Heart right ventricle (tissue), 16 donors: ENCODE results near the gene CSRP3. TPM values are rescaled to one million over a fixed set of nuclear protein-coding genes. Genes with fewer than 3 reads are reported as not detected.
"Not testable (repeated sequence)": the region's sequence is repeated elsewhere in the genome, so short reads cannot be mapped to it uniquely, and the experiment has no call there.

ENCODE experiments used
- ATAC-seq, 8 donors: fragments of 200-7000 bp; cut with Tn5 transposase; one replicate each; pipeline ENCODE4 v1.9.1; 2020; ENCODE audit warnings: mild to moderate bottlenecking in 8 of 8, moderate library complexity in 8 of 8, moderate number of reproducible peaks in 1 of 8
- DNase-seq, 2 donors: peaks; one replicate each; pipeline ENCODE4 v3.0.0-alpha.2; 2020
- H3K27ac ChIP-seq, 10 donors: fragments of 200-600 bp; sonication (generic) in 2 of 10; one replicate each; pipeline versions ENCODE4 v1.5.0 to v1.8.0; 2020 to 2022; ENCODE audit warnings: mild to moderate bottlenecking in 3 of 10
- H3K27me3 ChIP-seq, 7 donors: fragments of 200-600 bp; one replicate each; pipeline ENCODE4 v1.8.0; 2021 to 2022; ENCODE audit warnings: mild to moderate bottlenecking in 2 of 7
- H3K36me3 ChIP-seq, 9 donors: fragments of 200-600 bp; sonication (generic) in 1 of 9; one replicate each; pipeline versions ENCODE4 v1.5.0 to v1.8.0; 2020 to 2022; ENCODE audit warnings: mild to moderate bottlenecking in 2 of 9
- H3K4me1 ChIP-seq, 9 donors: fragments of 200-600 bp; sonication (generic) in 1 of 9; one replicate each; pipeline versions ENCODE4 v1.5.0 to v1.8.0; 2020 to 2022; ENCODE audit warnings: mild to moderate bottlenecking in 4 of 9
- H3K4me3 ChIP-seq, 10 donors: fragments of 200-600 bp; sonication (generic) in 2 of 10; one replicate each; pipeline versions ENCODE4 v1.5.0 to v1.8.0; 2020 to 2022; ENCODE audit warnings: mild to moderate bottlenecking in 7 of 10, moderate library complexity in 2 of 10
- H3K9me3 ChIP-seq, 11 donors: fragments of 200-600 bp in 10 of 11; sonication (generic) in 2 of 11; one replicate each; pipeline versions ENCODE4 v1.5.0 to v1.8.0; 2013 to 2022; ENCODE audit warnings: mild to moderate bottlenecking in 2 of 11, control low read depth in 1 of 11, moderate library complexity in 1 of 11
- CTCF ChIP-seq, 9 donors: fragments of 200-600 bp; sonication (generic) in 2 of 9; IDR thresholded peaks; one replicate each; pipeline versions ENCODE4 v1.5.0 to v1.8.0; 2021 to 2022; ENCODE audit warnings: antibody characterized with exemption in 9 of 9, mild to moderate bottlenecking in 5 of 9, moderate library complexity in 1 of 9
- WGBS, 2 donors: extraction: QIAGEN DNeasy Blood & Tissue Kit; methylation state at CpG; one replicate each; pipeline ENCODE4 v1.1.7; 2013; ENCODE audit warnings: inconsistent platforms in 1 of 2; 5-methylcytosine and 5-hydroxymethylcytosine counted together
- intact Hi-C, 10 donors: fragments of 100-400 bp; cut with DNase I; formaldehyde crosslinking; loops; one replicate each; pipeline versions ENCODE4 v1.11.1 to v1.14.2; 2022
- polyA plus RNA-seq, 2 donors: library from polyadenylated mRNA; stranded (reverse); fragments of 200-250 nt; gene quantifications; one replicate each; pipeline ENCODE4 v1.2.3, GENCODE V29; 2013
- total RNA-seq, 10 donors: library from RNA; stranded (reverse); fragmentation: NEBNext Ultra II Directional in 3 of 10; extraction: Animal tissue kit (Norgen Biotek cat#: 25700) in 3 of 10; gene quantifications; one replicate each; pipeline versions ENCODE4 v1.2.1 to v1.2.4, GENCODE V29; 2021 to 2023
- donor health status: Arrhythmogenic right ventricular cardiomyopathy.
- donor health status: ischemic (EF 13 %, LVEDD 7.1; RV severe dilation, severe dysfunction).
- donor health status: healthy with polysubstance abuse.
- donor health status: DM: no; HTN: yes; CAD: no.
- donor health status: DM: no; HTN: no; CAD: no.
- donor health status: ischemic (EF 25% LVEDD 6.9; RV normal size, moderate dysfunction).
- donor health status: ischemic (EF 25% LVEDD 5.7; RV mildly dilated, moderate dysfunction).
- donor health status: healthy.
- donor health status: DM: yes; HTN: yes; CAD: no.
- donor health status: Ischemic cardiomyopathy.
- donor health status: ischemic (EF 35%, LVEDD 5.7; RV mildly dilated, moderate dysfunction).
- donor health status: nonischemic (EF 11% LVEDD 7.7; RV severe dilation, severe dysfunction).
- donor health status: DM: yes; HTN: yes; CAD: no.
- donor health status: PGD.
- donor health status: ischemic (EF 29% LVEDD 5.4; RV normal size, mild dysfunction).
- donor health status: nonischemic (EF 23%, LVEDD 6.1; RV moderate dilation, normal function).

The CSRP3 gene
- total and polyA plus RNA-seq, 12 donors, result 534 to 3,929 (median 2,209) TPM

GRCh38 chr11:19145319-19145718 is 56.5 kb downstream of the CSRP3 start:
- DNase-seq (no peak), ATAC-seq (no peak)
- no peaks in the 10 kb centered on the region for H3K27me3 ChIP-seq
- intact Hi-C loops, result no loop called here
- no peak overlapping the region for H3K4me3 ChIP-seq
- WGBS, 2 donors, result 64 to 66% methylated on average over 3 of the region's 3 CpGs
- H3K9me3 ChIP-seq, result no peaks in the 10 kb centered on the region
- H3K4me1 ChIP-seq, result no peaks in the 10 kb centered on the region
- H3K27ac ChIP-seq, result no peak overlapping the region
- no peak for TF ChIP-seq CTCF (IDR thresholded peaks at IDR 0.05)
- peaks cover 0 to 47% (median 0%) of the 10 kb centered on the region in 9 donors for H3K36me3 ChIP-seq

DNA sequence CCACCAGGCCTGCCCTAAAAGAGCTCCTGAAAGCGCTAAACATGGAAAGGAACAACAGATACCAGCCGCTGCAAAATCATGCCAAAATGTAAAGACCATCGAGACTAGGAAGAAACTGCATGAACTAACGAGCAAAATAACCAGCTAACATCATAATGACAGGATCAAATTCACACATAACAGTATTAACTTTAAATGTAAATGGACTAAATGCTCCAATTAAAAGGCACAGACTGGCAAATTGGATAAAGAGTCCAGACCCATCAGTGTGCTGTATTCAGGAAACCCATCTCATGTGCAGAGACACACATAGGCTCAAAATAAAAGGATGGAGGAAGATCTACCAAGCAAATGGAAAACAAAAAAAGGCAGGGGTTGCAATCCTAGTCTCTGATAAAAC is 64.9 kb downstream of the CSRP3 start:
- DNase-seq, H3K4me3 ChIP-seq, H3K36me3 ChIP-seq, intact Hi-C loops, ATAC-seq, H3K27ac ChIP-seq, H3K4me1 ChIP-seq, H3K27me3 ChIP-seq, H3K9me3 ChIP-seq: not testable (repeated sequence)
- WGBS, 2 donors, result 97 to 99% methylated on average over 4 of the region's 4 CpGs

DNA sequence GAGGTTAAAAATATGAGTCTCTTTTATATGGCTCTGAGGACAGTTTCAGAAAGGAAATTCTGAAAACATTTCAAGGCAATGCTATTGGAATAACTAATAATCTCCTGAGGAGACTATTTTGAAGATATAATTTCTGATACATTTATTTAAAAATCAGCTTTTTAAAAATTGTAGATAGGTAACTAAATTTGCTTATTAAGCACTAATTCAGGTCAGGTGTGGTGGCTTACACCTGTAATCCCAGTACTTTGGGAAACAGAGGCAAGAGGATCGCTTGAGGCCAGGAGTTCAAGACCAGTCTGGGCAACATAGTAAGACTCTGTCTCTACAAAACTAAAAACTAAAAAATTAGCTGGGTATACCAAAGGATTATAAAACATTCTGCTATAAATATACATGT is 67.8 kb downstream of the CSRP3 start:
- ATAC-seq (no peak), DNase-seq (no peak)
- intact Hi-C loops, result no loop called here
- WGBS, 2 donors, result 100% methylated on average over 1 of the region's 1 CpG
- Histone ChIP-seq H3K9me3 (peaks cover 0 to 19% (median 0%) of the 10 kb centered on the region in 11 donors), H3K27me3 (no peaks in the 10 kb centered on the region), H3K4me1 (no peaks in the 10 kb centered on the region), H3K36me3 (peaks cover 0 to 10% (median 0%) of the 10 kb centered on the region in 9 donors), H3K4me3 (no peak overlapping the region), H3K27ac (no peak overlapping the region)
- no peak for TF ChIP-seq CTCF (IDR thresholded peaks at IDR 0.05)

Other genes starting within 250 kb of the CSRP3 start
- under 1 TPM in 1 of 10 donors, not detected in 9; 0.15 TPM for gene MRGPRX2, start 141.3 kb downstream of the CSRP3 start, total RNA-seq
- not detected for gene MRGPRX2, start 141.3 kb downstream of the CSRP3 start, polyA plus RNA-seq
- gene ZDHHC13, start 84.8 kb downstream of the CSRP3 start, total RNA-seq, result 1 to 10 TPM; 6.0 to 9.3 (median 6.8) TPM
- gene ZDHHC13, start 84.8 kb downstream of the CSRP3 start, polyA plus RNA-seq, result 1 to 10 TPM; 8.0 to 9.4 TPM
- gene E2F8, start 39.0 kb upstream of the CSRP3 start, total RNA-seq, result 1 to 10 TPM in 9 of 10 donors, under 1 TPM in 1; 0.86 to 5.0 (median 3.7) TPM
- under 1 TPM; 0.73 to 0.87 TPM for gene E2F8, start 39.0 kb upstream of the CSRP3 start, polyA plus RNA-seq